Keratinocyte (primary cell): ENCODE data around the gene ACAN. TPM values are rescaled to one million over a fixed set of nuclear protein-coding genes. Genes with fewer than 3 reads are reported as not detected.

Experiments used
- DNase-seq: peaks from one replicate; pipeline ENCODE4 v3.0.0-alpha.2; 2011; ENCODE audit warnings: low read depth, missing footprints, low spot score
- FAIRE-seq: peaks from 2 replicates; lab custom pipeline; 2011; peaks lifted over from hg19 to GRCh38; lab: Jason Lieb, UNC
- H2AFZ ChIP-seq: 2 replicates; pipeline ENCODE4 v1.6.0; 2012; ENCODE audit warnings: low read length, control low read depth, inconsistent platforms; ENCODE audit not compliant: control insufficient read depth
- H3K27ac ChIP-seq: 2 replicates; pipeline ENCODE4 v1.5.1; 2011; ENCODE audit warnings: low read length; ENCODE audit not compliant: control insufficient read depth, insufficient read depth
- H3K27me3 ChIP-seq: 3 replicates; pipeline ENCODE4 v1.6.0; 2011; ENCODE audit warnings: low read length; ENCODE audit not compliant: control insufficient read depth, insufficient read depth; ENCODE audit errors: extremely low read depth
- H3K36me3 ChIP-seq, 2 experiments: 2 replicates in 1 of 2; 3 replicates in 1 of 2; pipeline ENCODE4 v1.5.1; 2011; ENCODE audit warnings: low read length in 2 of 2, mild to moderate bottlenecking in 1 of 2; ENCODE audit not compliant: control insufficient read depth in 2 of 2, insufficient read depth in 2 of 2; ENCODE audit errors: extremely low read depth in 1 of 2
- H3K4me1 ChIP-seq: 3 replicates; pipeline ENCODE4 v1.5.1; 2011; ENCODE audit warnings: low read length; ENCODE audit not compliant: control insufficient read depth, insufficient read depth; ENCODE audit errors: extremely low read depth
- H3K4me2 ChIP-seq: 3 replicates; pipeline ENCODE4 v1.6.0; 2011; ENCODE audit warnings: low read depth, low read length; ENCODE audit not compliant: control insufficient read depth, insufficient read depth; ENCODE audit errors: extremely low read depth
- H3K4me3 ChIP-seq, 3 experiments: fragments of 200-600 bp in 1 of 3; sonication (generic) in 1 of 3; 2 replicates in 2 of 3; 3 replicates in 1 of 3; pipeline ENCODE4 v1.5.1; 2011 to 2016; ENCODE audit warnings: low read length in 3 of 3, mild to moderate bottlenecking in 3 of 3, control low read depth in 2 of 3, inconsistent platforms in 1 of 3, low read depth in 1 of 3, mixed read lengths in 1 of 3, mixed run types in 1 of 3, moderate library complexity in 1 of 3; ENCODE audit not compliant: control insufficient read depth in 2 of 3, insufficient read depth in 2 of 3; ENCODE audit errors: extremely low read depth in 1 of 3
- H3K79me2 ChIP-seq: 2 replicates; pipeline ENCODE4 v1.6.0; 2012; ENCODE audit warnings: low read length; ENCODE audit not compliant: control insufficient read depth, insufficient read depth
- H3K9ac ChIP-seq: 3 replicates; pipeline ENCODE4 v1.6.0; 2011; ENCODE audit warnings: low read length; ENCODE audit not compliant: control insufficient read depth, insufficient read depth; ENCODE audit errors: extremely low read depth
- H3K9me1 ChIP-seq: 3 replicates; pipeline ENCODE4 v1.6.0; 2011; ENCODE audit warnings: low read length; ENCODE audit not compliant: control insufficient read depth, insufficient read depth; ENCODE audit errors: extremely low read depth
- H3K9me3 ChIP-seq: 2 replicates; pipeline ENCODE4 v1.5.1; 2012; ENCODE audit warnings: low read depth, low read length; ENCODE audit not compliant: control insufficient read depth
- H4K20me1 ChIP-seq: 3 replicates; pipeline ENCODE4 v1.6.0; 2011; ENCODE audit warnings: low read length; ENCODE audit not compliant: control insufficient read depth, insufficient read depth; ENCODE audit errors: extremely low read depth
- CTCF ChIP-seq, 3 experiments: IDR thresholded peaks in 1 of 3; conservative IDR thresholded peaks in 1 of 3; optimal IDR thresholded peaks in 1 of 3; 2 replicates in 2 of 3; 3 replicates in 1 of 3; pipeline versions ENCODE3 to v1.5.1; 2011; ENCODE audit warnings: low read length in 3 of 3, mild to moderate bottlenecking in 3 of 3, moderate library complexity in 2 of 3, control low read depth in 1 of 3, inconsistent platforms in 1 of 3; ENCODE audit not compliant: insufficient read depth in 2 of 3; ENCODE audit errors: extremely low read depth in 1 of 3
- EZH2 ChIP-seq: IDR thresholded peaks from one replicate; pipeline ENCODE4 v1.6.1; 2012; ENCODE audit warnings: inconsistent platforms, mild to moderate bottlenecking, low read length, moderate library complexity
- dilution Hi-C: fragments of 300-500 bp; cut with MboI; formaldehyde crosslinking; loops from one replicate; pipeline ENCODE4 v1.7.0; 2020; ENCODE audit warnings: low sequenced_read_pairs; ENCODE audit not compliant: extremely low pct_ligation_motif_present
- polyA plus RNA-seq, 5 experiments: library from polyadenylated mRNA; depleted of rRNA in 3 of 5; stranded (reverse) in 3 of 5; stranded (forward) in 1 of 5; unstranded in 1 of 5; fragments of >200 nt; gene quantifications; 1 replicate in 1 of 5; 2 replicates in 3 of 5; 3 replicates in 1 of 5; pipeline versions ENCODE4 v1.2.1 to v1.2.3, GENCODE V29; 2011 to 2012; ENCODE audit warnings: missing spikeins in 2 of 5, low read depth in 1 of 5, low replicate concordance in 1 of 5

Gene ACAN
- polyA plus RNA-seq, 1 donor (not counting 4 experiments of a cell fraction or from before 2014, with no cell fraction given): not detected

DNA sequence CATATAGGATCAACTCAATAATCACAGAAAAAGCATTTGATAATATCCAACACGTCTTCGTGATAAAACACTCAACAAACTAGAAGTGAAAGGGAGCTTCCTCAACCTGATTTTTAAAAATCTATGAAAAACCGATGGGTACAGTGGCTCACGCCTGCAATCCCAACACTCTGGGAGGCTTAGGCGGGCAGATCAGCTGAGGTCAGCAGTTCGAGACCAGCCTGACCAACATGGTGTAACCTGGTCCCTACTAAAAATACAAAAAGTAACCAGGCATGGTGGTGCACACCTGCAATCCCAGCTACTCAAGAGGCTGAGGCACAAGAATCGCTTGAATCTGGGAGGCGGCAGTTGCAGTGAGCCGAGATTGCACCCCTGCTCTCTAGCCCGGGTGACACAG, 112.1 kb downstream of the ACAN start:
- FAIRE-seq: no peak
- H3K4me3 ChIP-seq: no peak overlapping the region

DNA sequence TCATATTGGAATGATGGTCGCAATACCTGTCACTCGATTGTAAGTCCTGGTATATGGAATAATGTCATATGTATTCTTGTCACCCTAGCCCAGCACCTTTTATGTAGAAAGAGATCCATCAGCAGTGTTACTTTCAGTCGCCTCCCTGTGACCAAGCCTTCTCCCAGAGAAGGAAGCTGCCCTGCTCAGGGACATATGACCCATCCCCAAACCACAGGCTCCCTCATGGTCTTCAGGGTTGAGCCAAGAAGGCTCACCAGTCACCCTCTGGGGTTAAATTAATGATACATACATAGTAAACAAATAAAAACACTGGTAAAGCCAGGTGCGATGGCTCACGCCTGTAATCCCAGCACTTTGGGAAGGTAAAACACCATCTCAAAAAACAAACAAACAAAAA, 114.5 kb downstream of the ACAN start:
- no peak overlapping the region for H2AFZ ChIP-seq
- TF ChIP-seq EZH2 (no peak), CTCF (optimal IDR thresholded peaks at IDR 0.05 in 1 of 3, IDR thresholded peaks at IDR 0.05 in 1 of 3, conservative IDR thresholded peaks at IDR 0.05 in 1 of 3; ENCODE audit: extremely low read depth in 1 of 3, insufficient read depth in 2 of 3, low read length in 3 of 3) (no peak)
- DNase-seq (no peak), FAIRE-seq (no peak)
- H3K4me1 ChIP-seq: peaks cover 29% of the 10 kb centered on the region
- H3K36me3 ChIP-seq: no peaks in the 10 kb centered on the region
- no peak overlapping the region for H3K27ac ChIP-seq
- no peaks in the 10 kb centered on the region for H4K20me1 ChIP-seq
- no peaks in the 10 kb centered on the region for H3K79me2 ChIP-seq
- no peak overlapping the region for H3K4me3 ChIP-seq
- H3K4me2 ChIP-seq: no peak overlapping the region
- no peaks in the 10 kb centered on the region for H3K9me1 ChIP-seq
- no peaks in the 10 kb centered on the region for H3K27me3 ChIP-seq
- H3K9ac ChIP-seq: no peak overlapping the region
- H3K9me3 ChIP-seq: no peaks in the 10 kb centered on the region
- dilution Hi-C loops: no loop called here

More for the DNA sequence above, 112.1 kb downstream of the ACAN start:
- no peaks in the 10 kb centered on the region for H3K9me3 ChIP-seq
- H3K4me2 ChIP-seq: no peak overlapping the region
- H3K27ac ChIP-seq: no peak overlapping the region
- peaks cover 34% of the 10 kb centered on the region for H3K4me1 ChIP-seq
- H3K79me2 ChIP-seq: no peaks in the 10 kb centered on the region
- H4K20me1 ChIP-seq: no peaks in the 10 kb centered on the region
- H3K27me3 ChIP-seq: no peaks in the 10 kb centered on the region
- no peaks in the 10 kb centered on the region for H3K36me3 ChIP-seq
- DNase-seq: no peak
- H3K9ac ChIP-seq: no peak overlapping the region
- dilution Hi-C loops: no loop called here
- no peak overlapping the region for H2AFZ ChIP-seq
- H3K9me1 ChIP-seq: no peaks in the 10 kb centered on the region
- no peak for TF ChIP-seq EZH2
- no peak for TF ChIP-seq CTCF (optimal IDR thresholded peaks at IDR 0.05 in 1 of 3, IDR thresholded peaks at IDR 0.05 in 1 of 3, conservative IDR thresholded peaks at IDR 0.05 in 1 of 3; ENCODE audit: extremely low read depth in 1 of 3, insufficient read depth in 2 of 3, low read length in 3 of 3)
